HCT116 (cell line): ENCODE results near the gene LMAN1L. TPM values are rescaled to one million over a fixed set of nuclear protein-coding genes. Genes with fewer than 3 reads are reported as not detected.
A peak's percentile ranks its signal among the peaks of the same experiment; 100 is the strongest.

Source experiments
- ATAC-seq: fragments of 200-7000 bp; cut with Tn5 transposase; 2 replicates; pipeline ENCODE4 v1.9.1; 2020; ENCODE audit warnings: mild to moderate bottlenecking, moderate library complexity
- BruUV-seq: library from RNA; stranded (reverse); fragments of 400-500 nt; replicated peaks from 2 replicates; lab custom pipeline; 2021; lab: Mats Ljungman, UMichigan
- CTCF ChIA-PET: fragments of 300-600 bp; sonication (Branson Sonifier 250); formaldehyde crosslinking; loops from one replicate; lab custom pipeline; 2021; ENCODE audit warnings: antibody characterized with exemption; lab: Charles Lee
- POLR2A ChIA-PET: fragments of 300-600, 350-600 bp; sonication (Branson Sonifier 250); formaldehyde crosslinking; loops from one replicate; lab custom pipeline; 2021; ENCODE audit warnings: antibody characterized with exemption; lab: Charles Lee
- RAD21 ChIA-PET, 2 experiments: fragments of 300-600 bp; sonication (Branson Sonifier 250); formaldehyde crosslinking; loops; one replicate each; lab custom pipeline; 2023; ENCODE audit warnings: low total read pairs in 2 of 2; ENCODE audit not compliant: uncharacterized antibody in 2 of 2, unreplicated experiment in 2 of 2, low non-redundant PET in 1 of 2; lab: Charles Lee
- DNase-seq: peaks from one replicate; pipeline ENCODE4 v3.0.0-alpha.2; 2010; ENCODE audit warnings: low read depth, low spot score
- H2AFZ ChIP-seq: fragments of 200-600 bp; shearing (Covaris generic), sonication (generic); 2 replicates; pipeline ENCODE4 v1.6.1; 2017; ENCODE audit warnings: low read depth, mixed run types, mixed read lengths, antibody characterized with exemption, low read length; ENCODE audit not compliant: poor library complexity, severe bottlenecking
- H3K27ac ChIP-seq: 2 replicates; pipeline ENCODE4 v1.5.1; 2012; ENCODE audit warnings: low read depth, low read length
- H3K27me3 ChIP-seq: fragments of 200-600 bp; sonication (generic); 2 replicates; pipeline ENCODE4 v1.6.1; 2016; ENCODE audit warnings: mixed run types, low read length, mixed read lengths; ENCODE audit not compliant: insufficient read depth
- H3K36me3 ChIP-seq, 2 experiments: fragments of 200-500 bp in 1 of 2; fragments of 200-600 bp in 1 of 2; sonication (Bioruptor generic) in 1 of 2; sonication (generic) in 1 of 2; 2 replicates each; pipeline versions ENCODE4 v1.5.1 to v1.6.1; 2014 to 2016; ENCODE audit warnings: low read length in 2 of 2, inconsistent platforms in 1 of 2, mixed read lengths in 1 of 2, mixed run types in 1 of 2; ENCODE audit not compliant: insufficient read depth in 2 of 2, control insufficient read depth in 1 of 2
- H3K4me1 ChIP-seq, 2 experiments: fragments of 200-600 bp in 1 of 2; sonication (generic) in 1 of 2; 2 replicates each; pipeline versions ENCODE4 v1.5.1 to v1.6.1; 2012 to 2017; ENCODE audit warnings: low read length in 2 of 2, inconsistent platforms in 1 of 2, mild to moderate bottlenecking in 1 of 2, mixed read lengths in 1 of 2, mixed run types in 1 of 2, moderate library complexity in 1 of 2; ENCODE audit not compliant: insufficient read depth in 2 of 2, control insufficient read depth in 1 of 2
- H3K4me2 ChIP-seq: fragments of 200-600 bp; sonication (generic); 2 replicates; pipeline ENCODE4 v1.6.1; 2017; ENCODE audit warnings: mixed run types, low read length, mixed read lengths
- H3K4me3 ChIP-seq, 2 experiments: fragments of 200-600 bp in 1 of 2; sonication (generic) in 1 of 2; replicated peaks in 1 of 2; 2 replicates each; pipeline ENCODE4 v1.5.1; 2011 to 2016; ENCODE audit warnings: low read length in 2 of 2, control low read depth in 1 of 2, low read depth in 1 of 2, mild to moderate bottlenecking in 1 of 2, mixed read lengths in 1 of 2, mixed run types in 1 of 2
- H3K79me2 ChIP-seq: fragments of 200-600 bp; sonication (generic); 2 replicates; pipeline ENCODE4 v1.6.1; 2017; ENCODE audit warnings: mild to moderate bottlenecking, mixed run types, low read length, moderate library complexity, mixed read lengths; ENCODE audit not compliant: insufficient read depth
- H3K9ac ChIP-seq: fragments of 200-600 bp; sonication (generic); 2 replicates; pipeline ENCODE4 v1.6.1; 2016; ENCODE audit warnings: low read length, mixed read lengths
- H3K9me2 ChIP-seq: fragments of 200-600 bp; sonication (generic), shearing (Covaris generic); 2 replicates; pipeline ENCODE4 v1.6.1; 2017; ENCODE audit warnings: mixed run types, mild to moderate bottlenecking, moderate library complexity; ENCODE audit not compliant: insufficient read depth
- H3K9me3 ChIP-seq, 2 experiments: fragments of 200-500 bp in 1 of 2; fragments of 200-600 bp in 1 of 2; sonication (Bioruptor generic) in 1 of 2; sonication (generic) in 1 of 2; 2 replicates each; pipeline ENCODE4 v1.6.1; 2014 to 2017; ENCODE audit warnings: low read length in 2 of 2, mixed read lengths in 2 of 2, inconsistent platforms in 1 of 2, low read depth in 1 of 2, mild to moderate bottlenecking in 1 of 2, mixed run types in 1 of 2, moderate library complexity in 1 of 2; ENCODE audit not compliant: control insufficient read depth in 1 of 2, insufficient read depth in 1 of 2
- H4K20me1 ChIP-seq: fragments of 200-600 bp; sonication (generic), shearing (Covaris generic); 2 replicates; pipeline ENCODE4 v1.6.1; 2017; ENCODE audit warnings: mixed run types, mild to moderate bottlenecking, moderate library complexity; ENCODE audit not compliant: insufficient read depth
- CEBPB ChIP-seq: IDR thresholded peaks from 2 replicates; pipeline ENCODE4 v1.6.1; 2012; ENCODE audit warnings: low read depth
- CTCF ChIP-seq, 3 experiments: fragments of 200-600 bp in 1 of 3; sonication (generic) in 1 of 3; IDR thresholded peaks in 2 of 3; conservative IDR thresholded peaks in 1 of 3; 2 replicates each; pipeline ENCODE4 v1.5.1; 2012 to 2017; ENCODE audit warnings: low read depth in 2 of 3, low read length in 2 of 3, antibody characterized with exemption in 1 of 3, borderline replicate concordance in 1 of 3, control low read depth in 1 of 3, mild to moderate bottlenecking in 1 of 3, mixed read lengths in 1 of 3, mixed run types in 1 of 3, moderate library complexity in 1 of 3; ENCODE audit not compliant: insufficient read depth in 1 of 3
- ELF1 ChIP-seq: IDR thresholded peaks from 2 replicates; pipeline ENCODE4 v1.6.1; 2012; ENCODE audit warnings: low read depth, borderline replicate concordance
- EZH2 ChIP-seq: fragments of 200-600 bp; sonication (generic); IDR thresholded peaks from 2 replicates; pipeline ENCODE4 v1.6.1; 2017; ENCODE audit warnings: antibody characterized with exemption, mixed run types
- EZH2phosphoT487 ChIP-seq: fragments of 200-600 bp; IDR thresholded peaks from 2 replicates; pipeline ENCODE4 v1.6.1; 2018; ENCODE audit warnings: antibody characterized with exemption, borderline replicate concordance
- FOSL1 ChIP-seq: IDR thresholded peaks from 2 replicates; pipeline ENCODE4 v1.6.1; 2012; ENCODE audit warnings: low read depth
- JUND ChIP-seq: IDR thresholded peaks from 2 replicates; pipeline ENCODE4 v1.6.1; 2012
- POLR2A ChIP-seq: IDR thresholded peaks from 2 replicates; pipeline ENCODE4 v1.7.0; 2011; ENCODE audit warnings: borderline replicate concordance; ENCODE audit not compliant: insufficient read depth, insufficient read length; ENCODE audit errors: extremely low read depth
- POLR2AphosphoS5 ChIP-seq: IDR thresholded peaks from 2 replicates; pipeline ENCODE4 v1.6.1; 2011; ENCODE audit warnings: mild to moderate bottlenecking, low read depth, low read length, moderate library complexity
- RAD21 ChIP-seq: IDR thresholded peaks from 2 replicates; pipeline ENCODE4 v1.6.1; 2012; ENCODE audit warnings: low read depth, mild to moderate bottlenecking
- REST ChIP-seq: IDR thresholded peaks from 2 replicates; pipeline ENCODE4 v1.6.1; 2012; ENCODE audit warnings: low read depth
- SIN3A ChIP-seq: IDR thresholded peaks from 2 replicates; pipeline ENCODE4 v1.6.1; 2012; ENCODE audit warnings: low read depth
- SP1 ChIP-seq: IDR thresholded peaks from 2 replicates; pipeline ENCODE4 v1.6.1; 2012; ENCODE audit warnings: low read depth
- SRF ChIP-seq: IDR thresholded peaks from 2 replicates; pipeline ENCODE4 v1.6.1; 2012; ENCODE audit warnings: low read depth
- TCF7L2 ChIP-seq: IDR thresholded peaks from 2 replicates; pipeline ENCODE4 v1.7.0; 2011; ENCODE audit warnings: borderline replicate concordance, inconsistent platforms; ENCODE audit not compliant: insufficient read depth, insufficient read length; ENCODE audit errors: extremely low read depth
- YY1 ChIP-seq: IDR thresholded peaks from 2 replicates; pipeline ENCODE4 v1.6.1; 2011; ENCODE audit warnings: low read length, low read depth, moderate library complexity, mild to moderate bottlenecking; ENCODE audit not compliant: insufficient replicate concordance; ENCODE audit errors: extremely low read depth
- ZFX ChIP-seq: fragments of 450-650 bp; IDR thresholded peaks from 2 replicates; pipeline ENCODE4 v1.6.1; 2017
- ZNF274 ChIP-seq: fragments of 200-500 bp; sonication (Bioruptor generic); IDR thresholded peaks from 2 replicates; pipeline ENCODE4 v1.6.1; 2014; ENCODE audit warnings: mild to moderate bottlenecking, low read depth, low read length, inconsistent platforms
- intact Hi-C: fragments of 100-400 bp; cut with micrococcal nuclease; formaldehyde crosslinking; loops from 2 replicates; pipeline ENCODE4 v1.10.0; 2022
- total RNA-seq: library from RNA; stranded (reverse); gene quantifications from one replicate; pipeline ENCODE4 v1.2.1, GENCODE V29; 2021; ENCODE audit not compliant: unreplicated experiment
- TF ChIP-seq, protein P1 (sequence below): IDR thresholded peaks from 2 replicates; pipeline ENCODE4 v1.6.1; 2012
- TF ChIP-seq, protein P2 (sequence below): IDR thresholded peaks from 2 replicates; pipeline ENCODE4 v1.6.1; 2012

LMAN1L gene
- total RNA-seq, 1 experiment from 2014 or later, result 0.17 TPM

DNA sequence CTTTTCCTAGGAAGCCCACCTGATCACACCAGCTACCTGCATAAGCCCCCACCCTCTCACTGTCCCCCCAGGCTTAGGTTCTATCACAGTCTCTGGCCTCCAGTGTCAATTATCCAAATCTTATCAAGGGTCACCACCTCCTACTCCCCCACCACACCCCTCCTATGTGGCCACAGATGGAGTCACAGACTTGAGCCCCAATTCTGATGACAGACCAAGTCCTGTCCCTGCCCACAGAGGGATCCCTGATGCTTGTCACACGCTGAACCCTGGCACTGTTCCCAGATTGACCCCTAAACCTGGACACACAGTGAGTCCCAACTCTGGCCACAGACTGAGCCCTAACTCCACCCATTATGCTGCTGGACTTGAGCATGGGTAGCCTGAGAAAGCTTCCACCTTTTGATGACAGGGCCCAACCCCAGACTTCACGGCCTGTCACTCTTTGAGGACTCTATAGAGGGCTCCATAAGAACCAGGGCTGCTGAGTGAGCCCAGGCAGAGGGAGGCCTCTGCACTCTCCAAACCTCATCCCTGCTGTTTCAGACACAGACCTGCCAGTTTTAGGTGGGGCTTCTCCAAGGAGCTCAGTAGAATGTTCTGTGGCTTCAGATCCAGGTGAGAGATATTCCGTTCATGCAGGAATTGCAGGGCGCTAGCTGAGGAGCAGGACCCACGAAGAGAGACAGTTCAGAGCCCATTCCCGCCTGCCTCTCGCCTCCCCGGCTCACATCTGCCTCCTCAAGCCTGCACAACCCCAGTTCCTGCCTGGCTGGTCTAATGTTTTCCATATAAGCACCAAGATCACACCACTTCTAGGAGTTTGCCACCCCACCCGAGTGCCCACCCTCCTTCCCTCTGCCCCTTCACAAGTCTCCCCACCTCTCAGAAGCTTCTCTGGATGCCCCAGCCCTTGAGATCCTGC, 28.5 kb downstream of the LMAN1L start:
- H3K79me2 ChIP-seq, result peaks cover 6% of the 10 kb centered on the region; the same call in 1 of the 2 replicates
- POLR2A ChIA-PET, result no interaction called here
- TF ChIP-seq SIN3A (no peak), ELF1 (no peak), RAD21 (no peak), JUND (no peak), EZH2 (no peak), POLR2AphosphoS5 (no peak), REST (no peak), YY1 (no peak), SP1 (no peak), POLR2A (no peak), CTCF (IDR thresholded peaks at IDR 0.05 in 2 of 3, conservative IDR thresholded peaks at IDR 0.05 in 1 of 3; ENCODE audit: borderline replicate concordance in 1 of 3, insufficient read depth in 1 of 3, low read depth in 2 of 3, low read length in 2 of 3) (no peak), SRF (no peak), ZNF274 (no peak), EZH2phosphoT487 (no peak), FOSL1 (no peak), TCF7L2 (no peak), CEBPB (no peak), ZFX (no peak)
- TF ChIP-seq, protein P1, sequence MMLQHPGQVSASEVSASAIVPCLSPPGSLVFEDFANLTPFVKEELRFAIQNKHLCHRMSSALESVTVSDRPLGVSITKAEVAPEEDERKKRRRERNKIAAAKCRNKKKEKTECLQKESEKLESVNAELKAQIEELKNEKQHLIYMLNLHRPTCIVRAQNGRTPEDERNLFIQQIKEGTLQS, result no peak
- TF ChIP-seq, protein P2, sequence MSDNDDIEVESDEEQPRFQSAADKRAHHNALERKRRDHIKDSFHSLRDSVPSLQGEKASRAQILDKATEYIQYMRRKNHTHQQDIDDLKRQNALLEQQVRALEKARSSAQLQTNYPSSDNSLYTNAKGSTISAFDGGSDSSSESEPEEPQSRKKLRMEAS, result no peak
- H3K9me3 ChIP-seq, result no peaks in the 10 kb centered on the region
- CTCF ChIA-PET, result interaction anchor here (1.7 kb wide), 1 partner anchor 70 kb away, joined by 8 read pairs; no protein-coding TSS in a partner anchor
- peaks cover 9 to 21% of the 10 kb centered on the region in 2 experiments; a peak in 3 of 4 replicates for H3K4me1 ChIP-seq
- DNase-seq (no peak), ATAC-seq (no peak)
- H2AFZ ChIP-seq, result no peak overlapping the region
- H3K36me3 ChIP-seq, result peaks cover 6 to 12% of the 10 kb centered on the region in 2 experiments; a peak in 2 of 4 replicates
- no peak overlapping the region; a peak in 1 of 4 replicates for H3K4me3 ChIP-seq
- H3K27ac ChIP-seq, result no peak overlapping the region
- BruUV-seq, result no TSS peak
- H4K20me1 ChIP-seq, result no peaks in the 10 kb centered on the region
- no peaks in the 10 kb centered on the region for H3K9me2 ChIP-seq
- no peaks in the 10 kb centered on the region for H3K27me3 ChIP-seq
- intact Hi-C loops, result no loop called here
- RAD21 ChIA-PET, result no interaction called here
- H3K4me2 ChIP-seq, result 0 out of 2 replicates have a peak overlapping the region, but pooled peaks have one; percentile 90
- H3K9ac ChIP-seq, result no peak overlapping the region
